Uterus (tissue), 4 donors: ENCODE data around the gene ABCB8. TPM values are rescaled to one million over a fixed set of nuclear protein-coding genes. Genes with fewer than 3 reads are reported as not detected.

Experiments
- DNase-seq, 2 donors: peaks; one replicate each; pipeline ENCODE4 v3.0.0-alpha.2; 2019 to 2020
- H3K27ac ChIP-seq, 2 donors: fragments of 200-600 bp; sonication (generic); 1 replicate in 1 of 2; 2 replicates in 1 of 2; pipeline ENCODE4 v1.5.1; 2016 to 2018
- H3K27me3 ChIP-seq, 2 donors: fragments of 200-600 bp; sonication (generic); one replicate each; pipeline ENCODE4 v1.5.1; 2018 to 2019; ENCODE audit warnings: control low read depth in 1 of 2
- H3K36me3 ChIP-seq, 2 donors: fragments of 200-600 bp; sonication (generic); one replicate each; pipeline ENCODE4 v1.5.1; 2019; ENCODE audit warnings: control low read depth in 1 of 2
- H3K4me1 ChIP-seq, 2 donors: fragments of 200-600 bp; sonication (generic); one replicate each; pipeline ENCODE4 v1.5.1; 2018 to 2019; ENCODE audit warnings: control low read depth in 1 of 2
- H3K4me3 ChIP-seq, 2 donors: fragments of 200-600 bp; sonication (generic); 1 replicate in 1 of 2; 2 replicates in 1 of 2; pipeline ENCODE4 v1.5.1; 2018 to 2019; ENCODE audit warnings: mild to moderate bottlenecking in 1 of 2
- H3K9me3 ChIP-seq, 2 donors: fragments of 200-600 bp; sonication (generic); one replicate each; pipeline ENCODE4 v1.5.1; 2019; ENCODE audit warnings: control low read depth in 1 of 2
- CTCF ChIP-seq, 4 experiments: fragments of 200-600 bp in 2 of 4; fragments of 450-650 bp in 2 of 4; sonication (generic) in 2 of 4; IDR thresholded peaks; one replicate each; pipeline ENCODE4 v1.5.1; 2016 to 2019; ENCODE audit warnings: antibody characterized with exemption in 4 of 4, mild to moderate bottlenecking in 2 of 4, moderate library complexity in 1 of 4
- POLR2A ChIP-seq, 2 donors: fragments of 450-650 bp; IDR thresholded peaks; one replicate each; pipeline ENCODE4 v1.6.1; 2016; ENCODE audit warnings: antibody characterized with exemption in 2 of 2, mild to moderate bottlenecking in 1 of 2, moderate library complexity in 1 of 2
- intact Hi-C: fragments of 100-400 bp; cut with DNase I; formaldehyde crosslinking; loops from one replicate; pipeline ENCODE4 v1.15.1; 2023; ENCODE audit warnings: low total_unique reads
- total RNA-seq, 4 donors: library from RNA; depleted of rRNA in 3 of 4; stranded (reverse); fragments of >200 nt in 3 of 4; gene quantifications; one replicate each; pipeline versions ENCODE4 v1.1.0 to v1.2.4, GENCODE V29; 2014 to 2023
- donor health status: DM: yes; HTN: yes; CAD: no.

Gene ABCB8
- total RNA-seq, 4 donors from 2014 or later = 18.7 to 54.3 (median 26.0) TPM

DNA sequence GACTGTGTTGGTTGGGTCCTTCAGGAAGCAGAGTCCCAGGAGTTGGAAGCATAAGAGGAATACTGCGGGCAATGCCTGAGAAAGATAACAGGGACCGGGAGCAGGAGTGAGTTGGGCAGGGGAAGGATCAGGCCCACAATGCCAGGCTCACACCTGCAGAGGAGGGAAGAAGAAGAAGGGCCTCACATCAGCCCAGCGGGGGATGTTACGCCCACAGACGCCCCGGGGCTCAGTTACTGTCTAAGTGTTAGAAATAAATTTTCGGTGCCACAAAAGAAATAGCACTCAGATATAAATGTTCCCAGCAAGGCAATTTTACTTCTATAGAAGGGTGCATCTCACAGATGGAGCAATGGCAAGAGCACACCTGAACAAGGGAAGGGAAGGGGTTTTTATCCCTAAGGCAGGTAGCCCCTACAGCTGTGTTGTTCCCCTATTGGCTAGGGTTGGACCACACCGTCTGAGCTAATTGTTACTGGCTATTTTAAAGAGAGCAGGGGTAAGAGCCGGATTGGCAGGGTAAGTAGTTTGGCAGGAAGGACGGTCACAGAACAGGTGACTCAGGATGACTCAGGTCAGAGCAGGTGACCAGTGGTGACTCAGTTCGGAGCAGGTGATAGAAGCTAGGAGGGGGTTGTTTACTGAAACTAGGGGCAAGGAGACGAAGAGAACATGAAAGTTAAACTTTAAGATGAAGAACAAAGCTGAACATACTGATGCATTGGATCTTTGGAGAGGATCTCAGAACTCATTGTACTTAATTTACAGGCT, 37.6 kb upstream of the ABCB8 start, which contains the start of gene NOS3:
Gene NOS3 (plus strand): TSS at position 602 of the 771 bp plus-strand sequence. CDS start 2,787 bp downstream, outside the sequence.
- no peaks in the 10 kb centered on the region for H3K27me3 ChIP-seq
- no peak for TF ChIP-seq CTCF (IDR thresholded peaks at IDR 0.05)
- TF ChIP-seq POLR2A (IDR thresholded peaks at IDR 0.05) = no peak
- H3K27ac ChIP-seq = peak within 1 kb of the TSS in 1 of 2 donors; percentile 54
- H3K4me3 ChIP-seq = no peak within 1 kb of the TSS
- no peak for DNase-seq
- peaks cover 0 to 10% of the 10 kb centered on the region in 2 donors for H3K4me1 ChIP-seq
- intact Hi-C loops = loop anchor here (2.0 kb wide), 1 partner anchor 92 kb away; no protein-coding TSS in a partner anchor
- no peaks in the 10 kb centered on the region for H3K36me3 ChIP-seq
- no peaks in the 10 kb centered on the region for H3K9me3 ChIP-seq

DNA sequence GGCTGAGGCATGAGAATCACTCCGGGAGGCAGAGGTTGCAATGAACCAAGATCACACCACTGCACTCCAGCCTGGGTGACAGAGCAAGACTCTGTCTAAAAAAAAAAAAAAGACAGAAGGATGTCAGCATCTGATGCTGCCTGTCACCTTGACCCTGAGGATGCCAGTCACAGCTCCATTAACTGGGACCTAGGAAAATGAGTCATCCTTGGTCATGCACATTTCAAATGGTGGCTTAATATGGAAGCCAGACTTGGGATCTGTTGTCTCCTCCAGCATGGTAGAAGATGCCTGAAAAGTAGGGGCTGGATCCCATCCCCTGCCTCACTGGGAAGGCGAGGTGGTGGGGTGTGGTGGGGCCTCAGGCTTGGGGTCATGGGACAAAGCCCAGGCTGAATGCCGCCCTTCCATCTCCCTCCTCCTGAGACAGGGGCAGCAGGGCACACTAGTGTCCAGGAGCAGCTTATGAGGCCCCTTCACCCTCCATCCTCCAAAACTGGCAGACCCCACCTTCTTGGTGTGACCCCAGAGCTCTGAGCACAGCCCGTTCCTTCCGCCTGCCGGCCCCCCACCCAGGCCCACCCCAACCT, 36.1 kb upstream of the ABCB8 start:
- H3K27ac ChIP-seq = peak overlapping the region; percentile 58 to 61
- TF ChIP-seq POLR2A (IDR thresholded peaks at IDR 0.05) (no peak), CTCF (IDR thresholded peaks at IDR 0.05) (no peak)
- intact Hi-C loops = no loop called here

DNA sequence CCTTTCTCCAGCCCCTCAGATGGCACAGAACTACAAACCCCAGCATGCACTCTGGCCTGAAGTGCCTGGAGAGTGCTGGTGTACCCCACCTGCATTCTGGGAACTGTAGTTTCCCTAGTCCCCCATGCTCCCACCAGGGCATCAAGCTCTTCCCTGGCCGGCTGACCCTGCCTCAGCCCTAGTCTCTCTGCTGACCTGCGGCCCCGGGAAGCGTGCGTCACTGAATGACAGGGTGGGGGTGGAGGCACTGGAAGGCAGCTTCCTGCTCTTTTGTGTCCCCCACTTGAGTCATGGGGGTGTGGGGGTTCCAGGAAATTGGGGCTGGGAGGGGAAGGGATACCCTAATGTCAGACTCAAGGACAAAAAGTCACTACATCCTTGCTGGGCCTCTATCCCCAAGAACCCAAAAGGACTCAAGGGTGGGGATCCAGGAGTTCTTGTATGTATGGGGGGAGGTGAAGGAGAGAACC, 35.4 kb upstream of the ABCB8 start:
- DNase-seq = peak in 1 of 2 donors; percentile 63
- intact Hi-C loops = no loop called here
- Histone ChIP-seq H3K9me3 (no peaks in the 10 kb centered on the region), H3K27ac (peak overlapping the region; percentile 58 to 61), H3K27me3 (no peaks in the 10 kb centered on the region), H3K36me3 (no peaks in the 10 kb centered on the region), H3K4me1 (peaks cover 0 to 10% of the 10 kb centered on the region in 2 donors), H3K4me3 (no peak overlapping the region)
- TF ChIP-seq POLR2A (IDR thresholded peaks at IDR 0.05) = no peak
- no peak for TF ChIP-seq CTCF (IDR thresholded peaks at IDR 0.05)

More for the DNA sequence above, 36.1 kb upstream of the ABCB8 start:
- no peak for DNase-seq
- H3K27me3 ChIP-seq = no peaks in the 10 kb centered on the region
- H3K9me3 ChIP-seq = no peaks in the 10 kb centered on the region
- H3K4me1 ChIP-seq = peaks cover 0 to 10% of the 10 kb centered on the region in 2 donors
- no peak overlapping the region for H3K4me3 ChIP-seq
- no peaks in the 10 kb centered on the region for H3K36me3 ChIP-seq

GRCh38 chr7:150993511-150993910, 34.7 kb upstream of the ABCB8 start:
- no peaks in the 10 kb centered on the region for H3K9me3 ChIP-seq
- peak overlapping the region in 1 of 2 donors; percentile 61 for H3K27ac ChIP-seq
- H3K36me3 ChIP-seq = no peaks in the 10 kb centered on the region
- peaks cover 0 to 6% of the 10 kb centered on the region in 2 donors for H3K4me1 ChIP-seq
- TF ChIP-seq CTCF (IDR thresholded peaks at IDR 0.05) = no peak
- no peak for TF ChIP-seq POLR2A (IDR thresholded peaks at IDR 0.05)
- peak in 1 of 2 donors; percentile 71 for DNase-seq
- intact Hi-C loops = no loop called here
- no peak overlapping the region for H3K4me3 ChIP-seq
- no peaks in the 10 kb centered on the region for H3K27me3 ChIP-seq
